HepG2 (cell line): Measurements from ENCODE around the gene MAPK1. TPM values are rescaled to one million over a fixed set of nuclear protein-coding genes. Genes with fewer than 3 reads are reported as not detected.

Experiments used
- ATAC-seq: fragments of 200-7000 bp; cut with Tn5 transposase; 3 replicates; pipeline ENCODE4 v1.9.1; 2020; ENCODE audit warnings: mild to moderate bottlenecking, moderate library complexity
- BruUV-seq: library from RNA; stranded (reverse); fragments of 400-500 nt; replicated peaks from 2 replicates; lab custom pipeline; 2021; lab: Mats Ljungman, UMichigan
- CTCF ChIA-PET: fragments of 300-600 bp; formaldehyde crosslinking; extraction: SDS; loops from one replicate; lab custom pipeline; 2021; ENCODE audit warnings: low total read pairs, inconsistent platforms, low intra/inter-chr PET ratio; lab: Yijun Ruan, JAX
- POLR2A ChIA-PET: fragments of 350-600 bp; sonication (Branson Sonifier 250); formaldehyde crosslinking; loops from one replicate; lab custom pipeline; 2020; ENCODE audit warnings: antibody characterized with exemption, inconsistent platforms; lab: Yijun Ruan, JAX
- DNase-seq: peaks from one replicate; pipeline ENCODE4 v3.0.0-alpha.2; 2015; ENCODE audit warnings: low spot score
- FAIRE-seq: peaks from 3 replicates; lab custom pipeline; 2011; peaks lifted over from hg19 to GRCh38; lab: Jason Lieb, UNC
- H2AFZ ChIP-seq: one replicate; pipeline ENCODE4 v1.6.1; 2011; ENCODE audit warnings: low read length, inconsistent platforms
- H3K27ac ChIP-seq: fragments of 300-600 bp; 3 replicates; pipeline ENCODE4 v1.8.0; 2011; ENCODE audit warnings: mixed run types, mild to moderate bottlenecking, mixed read lengths, low read length, inconsistent platforms; ENCODE audit not compliant: insufficient read depth; ENCODE audit errors: extremely low read length
- H3K27me3 ChIP-seq, 2 experiments: fragments of 200-600 bp in 1 of 2; 2 replicates in 1 of 2; 3 replicates in 1 of 2; pipeline versions ENCODE4 v1.6.0 to v1.8.0; 2011; ENCODE audit warnings: low read length in 2 of 2, mild to moderate bottlenecking in 2 of 2, moderate library complexity in 2 of 2, inconsistent platforms in 1 of 2; ENCODE audit not compliant: insufficient read depth in 2 of 2, control insufficient read depth in 1 of 2
- H3K36me3 ChIP-seq, 2 experiments: fragments of 200-600 bp in 1 of 2; replicated peaks in 1 of 2; 2 replicates in 1 of 2; 3 replicates in 1 of 2; pipeline versions ENCODE4 v1.5.1 to v1.8.0; 2011; ENCODE audit warnings: low read length in 2 of 2, inconsistent platforms in 1 of 2; ENCODE audit not compliant: insufficient read depth in 2 of 2, control insufficient read depth in 1 of 2
- H3K4me1 ChIP-seq: 2 replicates; pipeline ENCODE4 v1.5.1; 2012; ENCODE audit warnings: low read length, inconsistent platforms; ENCODE audit not compliant: insufficient read depth
- H3K4me2 ChIP-seq: 2 replicates; pipeline ENCODE4 v1.6.0; 2011; ENCODE audit warnings: low read depth, low read length, inconsistent platforms
- H3K4me3 ChIP-seq, 3 experiments: fragments of 200-600 bp in 1 of 3; sonication (generic), shearing (Covaris generic) in 1 of 3; replicated peaks in 1 of 3; 2 replicates each; pipeline ENCODE4 v1.5.1; 2011 to 2016; ENCODE audit warnings: low read length in 3 of 3, inconsistent platforms in 2 of 3, low read depth in 2 of 3, mild to moderate bottlenecking in 2 of 3, control low read depth in 1 of 3, mixed read lengths in 1 of 3; ENCODE audit not compliant: insufficient read depth in 1 of 3
- H3K79me2 ChIP-seq: one replicate; pipeline ENCODE4 v1.6.1; 2011; ENCODE audit warnings: low read length, inconsistent platforms; ENCODE audit not compliant: insufficient read depth
- H3K9ac ChIP-seq: 2 replicates; pipeline ENCODE4 v1.6.0; 2011; ENCODE audit warnings: mild to moderate bottlenecking, low read depth, low read length, inconsistent platforms; ENCODE audit not compliant: insufficient read depth
- H3K9me3 ChIP-seq: 2 replicates; pipeline ENCODE4 v1.5.1; 2012; ENCODE audit warnings: mild to moderate bottlenecking, low read length
- H4K20me1 ChIP-seq: 2 replicates; pipeline ENCODE4 v1.6.0; 2011; ENCODE audit warnings: inconsistent platforms, mild to moderate bottlenecking, low read length, moderate library complexity; ENCODE audit not compliant: insufficient read depth
- CREB3 ChIP-seq: sonication (generic); formaldehyde crosslinking; IDR thresholded peaks from 2 replicates; pipeline ENCODE4 v1.5.0; 2020; ENCODE audit warnings: missing genetic modification reagents
- HOXA3 ChIP-seq: sonication (generic); formaldehyde crosslinking; IDR thresholded peaks from 2 replicates; pipeline ENCODE4 v1.5.0; 2020; ENCODE audit warnings: missing genetic modification reagents
- KIAA2018 ChIP-seq: sonication (generic); formaldehyde crosslinking; IDR thresholded peaks from 2 replicates; pipeline ENCODE4 v1.5.0; 2020; ENCODE audit warnings: mild to moderate bottlenecking, missing genetic modification reagents, borderline replicate concordance
- ZMYM2 ChIP-seq: sonication (generic); formaldehyde crosslinking; IDR thresholded peaks from 2 replicates; pipeline ENCODE4 v1.8.0; 2022; ENCODE audit warnings: mild to moderate bottlenecking, missing genetic modification reagents
- ZNF318 ChIP-seq: sonication (generic); formaldehyde crosslinking; IDR thresholded peaks from 2 replicates; pipeline ENCODE4 v1.4.0; 2020; ENCODE audit warnings: mild to moderate bottlenecking, missing genetic modification reagents
- WGBS: methylation state at CpG from one replicate; pipeline ENCODE4 v1.1.6; 2017; ENCODE audit warnings: low lambda C conversion rate; 5-methylcytosine and 5-hydroxymethylcytosine counted together
- in situ Hi-C: cut with HindIII; loops from 2 replicates; pipeline ENCODE4 v1.10.0; 2017; ENCODE audit warnings: low pct_unique_long_range_greater_than_20kb; ENCODE audit not compliant: extremely low pct_ligation_motif_present
- intact Hi-C: fragments of 100-400 bp; cut with micrococcal nuclease; formaldehyde crosslinking; loops from one replicate; pipeline ENCODE4 v1.10.0; 2022; ENCODE audit not compliant: unreplicated experiment
- polyA plus RNA-seq, 8 experiments: library from polyadenylated mRNA; depleted of rRNA in 3 of 8; stranded (reverse) in 7 of 8; unstranded in 1 of 8; fragments of >200 nt; fragmentation: Illumina TruSeq in 4 of 8; extraction: Trizol in 4 of 8; gene quantifications; 2 replicates each; pipeline versions ENCODE4 v1.2.1 to v1.2.3, GENCODE V29; 2011 to 2016; ENCODE audit warnings: low read depth in 4 of 8, missing spikeins in 1 of 8, mixed read lengths in 1 of 8; ENCODE audit not compliant: insufficient read depth in 1 of 8
- total RNA-seq, 5 experiments: library from RNA; depleted of rRNA; stranded (reverse); fragments of >200 nt; fragmentation: Illumina TruSeq; extraction: Trizol; gene quantifications; 2 replicates each; pipeline ENCODE4 v1.2.3, GENCODE V29; 2016; ENCODE audit warnings: low read depth in 1 of 5

Gene MAPK1
- total and polyA plus RNA-seq, 2 of the 13 experiments (the other 11 are each of a cell fraction or from before 2014, with no cell fraction given): 107 to 114 TPM

- TF ChIP-seq CREB3: no peak
- no peak for TF ChIP-seq ZMYM2
- no peak for TF ChIP-seq HOXA3 (CRISPR knock-in tag)
Observed at GRCh38 chr22:21780259-21780658, 87.2 kb downstream of the MAPK1 start (continued).

- H3K9ac ChIP-seq: no peak overlapping the region
- no peaks in the 10 kb centered on the region for H4K20me1 ChIP-seq
- intact Hi-C loops: no loop called here
- no TSS peak for BruUV-seq
- ATAC-seq: no peak
- no peaks in the 10 kb centered on the region for H3K79me2 ChIP-seq
- H3K27ac ChIP-seq: no peak overlapping the region
- no peak for DNase-seq
- H3K27me3 ChIP-seq: no peaks in the 10 kb centered on the region
- H3K4me1 ChIP-seq: no peaks in the 10 kb centered on the region
- no peaks in the 10 kb centered on the region for H3K9me3 ChIP-seq
- WGBS: 98% methylated on average over 2 of the region's 2 CpGs
- POLR2A ChIA-PET: no interaction called here
- no peak for FAIRE-seq
- in situ Hi-C loops: no loop called here
- no peak overlapping the region for H2AFZ ChIP-seq
- H3K4me2 ChIP-seq: no peak overlapping the region
- H3K36me3 ChIP-seq: peaks cover 8 to 50% of the 10 kb centered on the region in 2 experiments
- no peak overlapping the region for H3K4me3 ChIP-seq
- CTCF ChIA-PET: no interaction called here
- TF ChIP-seq KIAA2018 (CRISPR knock-in tag) (no peak), ZNF318 (CRISPR knock-in tag) (no peak)
Observed at GRCh38 chr22:21779444-21779843, 88.0 kb downstream of the MAPK1 start.
